PC-3 (cell line): ENCODE data around the gene SUSD3. TPM values are rescaled to one million over a fixed set of nuclear protein-coding genes. Genes with fewer than 3 reads are reported as not detected.

Experiments used
- ATAC-seq: fragments of 200-7000 bp; cut with Tn5 transposase; 2 replicates; pipeline ENCODE4 v1.9.1; 2020; ENCODE audit warnings: mild to moderate bottlenecking, moderate library complexity
- BruUV-seq: library from RNA; stranded (reverse); fragments of 400-500 nt; replicated peaks from 2 replicates; lab custom pipeline; 2021; lab: Mats Ljungman, UMichigan
- CTCF ChIA-PET: fragments of 300-600 bp; sonication (Branson Sonifier 250); formaldehyde crosslinking; loops from one replicate; lab custom pipeline; 2022; ENCODE audit warnings: antibody characterized with exemption; lab: Charles Lee
- POLR2A ChIA-PET: fragments of 300-600 bp; sonication (Branson Sonifier 250); formaldehyde crosslinking; loops from one replicate; lab custom pipeline; 2022; ENCODE audit warnings: antibody characterized with exemption; ENCODE audit not compliant: unreplicated experiment; lab: Charles Lee
- DNase-seq: peaks from one replicate; pipeline ENCODE4 v3.0.0-alpha.2; 2015
- H2AFZ ChIP-seq: fragments of 300-600 bp; sonication (generic); 2 replicates; pipeline ENCODE4 v1.6.0; 2016; ENCODE audit warnings: antibody characterized with exemption, low read length
- H3F3A ChIP-seq: fragments of 300-600 bp; sonication (generic); one replicate; pipeline ENCODE4 v1.6.0; 2017; ENCODE audit warnings: antibody characterized with exemption, low read length, control low read depth, mild to moderate bottlenecking; ENCODE audit not compliant: unreplicated experiment
- H3K27ac ChIP-seq: fragments of 300-600 bp; sonication (generic); 2 replicates; pipeline ENCODE4 v1.5.1; 2016; ENCODE audit warnings: mild to moderate bottlenecking, low read length
- H3K27me3 ChIP-seq: fragments of 300-600 bp; sonication (generic); 2 replicates; pipeline ENCODE4 v1.6.1; 2016; ENCODE audit warnings: low read length, mixed read lengths
- H3K36me3 ChIP-seq: fragments of 300-600 bp; sonication (generic); 2 replicates; pipeline ENCODE4 v1.6.1; 2016; ENCODE audit warnings: low read depth, mixed run types, low read length, mixed read lengths
- H3K4me1 ChIP-seq: fragments of 300-600 bp; sonication (generic); 2 replicates; pipeline ENCODE4 v1.5.1; 2016; ENCODE audit warnings: low read length; ENCODE audit not compliant: insufficient read depth
- H3K4me2 ChIP-seq: fragments of 300-600 bp; sonication (generic); 2 replicates; pipeline ENCODE4 v1.6.0; 2016; ENCODE audit warnings: low read length
- H3K4me3 ChIP-seq: fragments of 300-600 bp; sonication (generic); 2 replicates; pipeline ENCODE4 v1.5.1; 2016; ENCODE audit warnings: mild to moderate bottlenecking, low read length, mixed read lengths
- H3K79me2 ChIP-seq: fragments of 300-600 bp; sonication (generic); 2 replicates; pipeline ENCODE4 v1.6.1; 2017; ENCODE audit warnings: low read length, mixed read lengths
- H3K9ac ChIP-seq: fragments of 300-600 bp; sonication (generic); 2 replicates; pipeline ENCODE4 v1.6.0; 2016; ENCODE audit warnings: mild to moderate bottlenecking, low read length
- H3K9me2 ChIP-seq: fragments of 300-600 bp; sonication (generic); replicated peaks from 2 replicates; pipeline ENCODE4 v1.6.1; 2016; ENCODE audit warnings: mixed run types, low read length, mixed read lengths
- H3K9me3 ChIP-seq: fragments of 300-600 bp; sonication (generic); 2 replicates; pipeline ENCODE4 v1.6.1; 2016; ENCODE audit warnings: low read length, mixed read lengths
- H4K20me1 ChIP-seq: fragments of 300-600 bp; sonication (generic); 2 replicates; pipeline ENCODE4 v1.6.1; 2016; ENCODE audit warnings: low read length, mixed read lengths
- EZH2 ChIP-seq: fragments of 300-600 bp; sonication (generic); IDR thresholded peaks from one replicate; pipeline ENCODE4 v1.6.1; 2017; ENCODE audit warnings: antibody characterized with exemption, mild to moderate bottlenecking, low read length; ENCODE audit not compliant: unreplicated experiment
- EZH2phosphoT487 ChIP-seq: fragments of 300-600 bp; sonication (generic); IDR thresholded peaks from 2 replicates; pipeline ENCODE4 v1.6.1; 2018; ENCODE audit warnings: mild to moderate bottlenecking, antibody characterized with exemption, low read length, borderline replicate concordance
- intact Hi-C: fragments of 100-400 bp; cut with micrococcal nuclease; formaldehyde crosslinking; loops from 2 replicates; pipeline ENCODE4 v1.9.0; 2023
- total RNA-seq: library from RNA; depleted of rRNA; stranded (reverse); fragments of >200 nt; gene quantifications from 2 replicates; pipeline ENCODE4 v1.2.3, GENCODE V29; 2014
- TF ChIP-seq, protein P1 (sequence below): fragments of 300-600 bp; sonication (generic); conservative IDR thresholded peaks from 2 replicates; pipeline ENCODE4 v1.5.1; 2017; ENCODE audit warnings: antibody characterized with exemption, low read depth, mild to moderate bottlenecking, low read length

SUSD3 gene
- total RNA-seq, 1 experiment from 2014 or later = 13.4 TPM

DNA sequence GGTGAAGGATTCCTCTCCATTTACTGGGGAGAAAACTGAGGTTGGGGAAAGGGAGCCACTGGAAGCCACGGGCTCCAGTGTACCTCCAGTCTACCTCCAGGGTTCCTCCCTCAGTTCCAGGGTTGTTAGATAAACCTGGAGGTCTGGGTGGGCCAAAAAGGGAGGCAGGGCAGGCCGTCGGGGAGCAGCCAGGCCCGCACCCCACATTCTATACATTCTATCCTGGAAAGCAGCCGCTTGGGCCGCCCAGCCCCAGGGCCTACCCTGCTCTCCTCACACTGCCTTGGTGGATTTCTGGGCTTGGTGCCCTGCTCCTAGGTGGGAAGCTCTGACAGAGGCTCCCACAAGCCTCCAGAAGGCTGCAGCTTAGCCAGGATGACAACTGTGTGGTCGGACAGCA is 18.1 kb upstream of the SUSD3 start:
- TF ChIP-seq EZH2 (no peak), EZH2phosphoT487 (no peak)
- TF ChIP-seq, protein P1, sequence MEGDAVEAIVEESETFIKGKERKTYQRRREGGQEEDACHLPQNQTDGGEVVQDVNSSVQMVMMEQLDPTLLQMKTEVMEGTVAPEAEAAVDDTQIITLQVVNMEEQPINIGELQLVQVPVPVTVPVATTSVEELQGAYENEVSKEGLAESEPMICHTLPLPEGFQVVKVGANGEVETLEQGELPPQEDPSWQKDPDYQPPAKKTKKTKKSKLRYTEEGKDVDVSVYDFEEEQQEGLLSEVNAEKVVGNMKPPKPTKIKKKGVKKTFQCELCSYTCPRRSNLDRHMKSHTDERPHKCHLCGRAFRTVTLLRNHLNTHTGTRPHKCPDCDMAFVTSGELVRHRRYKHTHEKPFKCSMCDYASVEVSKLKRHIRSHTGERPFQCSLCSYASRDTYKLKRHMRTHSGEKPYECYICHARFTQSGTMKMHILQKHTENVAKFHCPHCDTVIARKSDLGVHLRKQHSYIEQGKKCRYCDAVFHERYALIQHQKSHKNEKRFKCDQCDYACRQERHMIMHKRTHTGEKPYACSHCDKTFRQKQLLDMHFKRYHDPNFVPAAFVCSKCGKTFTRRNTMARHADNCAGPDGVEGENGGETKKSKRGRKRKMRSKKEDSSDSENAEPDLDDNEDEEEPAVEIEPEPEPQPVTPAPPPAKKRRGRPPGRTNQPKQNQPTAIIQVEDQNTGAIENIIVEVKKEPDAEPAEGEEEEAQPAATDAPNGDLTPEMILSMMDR = no peak
- Histone ChIP-seq H3F3A (no peaks in the 10 kb centered on the region), H3K27ac (no peak overlapping the region), H3K9me2 (no peaks in the 10 kb centered on the region), H3K4me2 (no peak overlapping the region), H3K4me3 (no peak overlapping the region), H3K9me3 (no peaks in the 10 kb centered on the region), H3K79me2 (no peaks in the 10 kb centered on the region), H3K4me1 (no peaks in the 10 kb centered on the region), H3K9ac (no peak overlapping the region), H3K36me3 (no peaks in the 10 kb centered on the region), H2AFZ (no peak overlapping the region), H4K20me1 (no peaks in the 10 kb centered on the region), H3K27me3 (no peaks in the 10 kb centered on the region)
- CTCF ChIA-PET = no interaction called here
- intact Hi-C loops = no loop called here
- no TSS peak for BruUV-seq
- POLR2A ChIA-PET = no interaction called here
- ATAC-seq (no peak), DNase-seq (no peak)

DNA sequence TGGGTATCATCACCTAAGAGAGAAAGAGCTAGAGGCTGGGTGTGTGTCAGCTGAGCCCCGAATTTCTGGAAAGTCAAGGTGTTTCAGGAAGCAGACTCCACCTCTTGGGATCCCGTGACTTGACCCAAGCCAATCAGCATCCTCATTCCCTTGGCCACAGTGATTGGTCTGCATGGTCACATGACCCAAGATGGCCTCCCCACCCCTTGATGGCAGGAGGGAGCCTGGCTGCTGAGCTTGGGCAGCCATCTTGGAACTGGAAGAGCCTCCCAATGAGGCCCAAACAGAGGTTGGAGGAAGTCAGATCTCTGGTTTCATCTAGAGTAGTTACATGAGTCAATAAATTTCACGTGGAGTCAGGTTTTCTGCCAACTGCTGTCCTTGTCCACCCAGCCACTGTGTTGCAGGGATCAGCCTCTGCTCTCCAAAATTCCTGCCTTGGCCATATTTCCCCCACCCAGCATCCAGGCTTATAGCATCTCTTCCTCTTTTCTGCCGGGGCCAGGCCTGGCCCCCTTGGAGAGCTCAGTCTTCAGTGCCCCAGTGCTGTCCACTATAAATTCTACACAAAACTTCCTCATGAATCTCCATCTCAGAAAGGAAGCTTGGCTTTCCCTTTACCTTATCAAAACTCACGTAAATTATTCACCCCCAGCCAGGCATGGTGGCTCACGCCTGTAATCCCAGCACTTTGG is 17.2 kb upstream of the SUSD3 start:
- TF ChIP-seq EZH2phosphoT487 = no peak

DNA sequence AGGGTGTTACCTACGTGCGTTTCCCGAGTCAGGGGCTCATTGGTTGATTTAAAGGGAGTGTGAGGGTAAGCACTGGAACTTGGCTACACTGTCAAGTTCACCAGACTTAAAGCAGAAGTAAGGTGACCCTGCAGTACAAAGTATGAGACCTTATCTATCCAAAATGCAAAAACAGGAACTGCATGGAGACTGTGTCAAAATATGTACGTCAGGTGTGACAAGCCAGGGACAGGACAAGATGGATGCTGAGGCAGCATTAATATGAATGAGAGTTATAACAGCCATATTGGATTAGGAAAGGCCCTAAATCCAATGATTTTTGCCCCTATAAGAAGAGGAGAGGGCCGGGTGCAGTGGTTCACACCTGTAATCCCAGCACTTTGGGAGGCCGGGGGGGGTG is 15.4 kb upstream of the SUSD3 start:
- no TSS peak for BruUV-seq
- H3K36me3 ChIP-seq = no peaks in the 10 kb centered on the region
- no peaks in the 10 kb centered on the region for H4K20me1 ChIP-seq
- no peak overlapping the region for H3K9ac ChIP-seq
- ChIA-PET CTCF (no interaction called here), POLR2A (no interaction called here)
- H2AFZ ChIP-seq = no peak overlapping the region
- H3K27me3 ChIP-seq = no peaks in the 10 kb centered on the region
- no peak for TF ChIP-seq EZH2
- TF ChIP-seq, protein P1 = no peak
- TF ChIP-seq EZH2phosphoT487 = no peak
- H3K27ac ChIP-seq = no peak overlapping the region
- no peak overlapping the region for H3K4me3 ChIP-seq
- intact Hi-C loops = no loop called here
- ATAC-seq (no peak), DNase-seq (no peak)
- H3K79me2 ChIP-seq = no peaks in the 10 kb centered on the region
- H3K4me1 ChIP-seq = no peaks in the 10 kb centered on the region
- no peak overlapping the region for H3K4me2 ChIP-seq
- no peaks in the 10 kb centered on the region for H3K9me2 ChIP-seq
- no peaks in the 10 kb centered on the region for H3F3A ChIP-seq
- H3K9me3 ChIP-seq = no peaks in the 10 kb centered on the region

More for the DNA sequence above, 17.2 kb upstream of the SUSD3 start:
- Histone ChIP-seq H3K4me1 (no peaks in the 10 kb centered on the region), H3F3A (no peaks in the 10 kb centered on the region), H3K79me2 (no peaks in the 10 kb centered on the region), H3K9me2 (no peaks in the 10 kb centered on the region), H3K4me3 (no peak overlapping the region), H3K9me3 (no peaks in the 10 kb centered on the region), H3K27ac (no peak overlapping the region), H3K9ac (no peak overlapping the region), H4K20me1 (no peaks in the 10 kb centered on the region), H3K36me3 (no peaks in the 10 kb centered on the region), H2AFZ (no peak overlapping the region), H3K4me2 (no peak overlapping the region), H3K27me3 (no peaks in the 10 kb centered on the region)
- ChIA-PET POLR2A (no interaction called here), CTCF (no interaction called here)
- BruUV-seq = no TSS peak
- intact Hi-C loops = no loop called here
- no peak for DNase-seq
- ATAC-seq = no peak
